ENCODE data around the gene GATA1. TPM values are rescaled to one million over a fixed set of nuclear protein-coding genes. Genes with fewer than 3 reads are reported as not detected.

Gene GATA1
- total and polyA plus RNA-seq, 8 donors = 0.37 to 9.4 TPM; not detected in 6

DNA sequence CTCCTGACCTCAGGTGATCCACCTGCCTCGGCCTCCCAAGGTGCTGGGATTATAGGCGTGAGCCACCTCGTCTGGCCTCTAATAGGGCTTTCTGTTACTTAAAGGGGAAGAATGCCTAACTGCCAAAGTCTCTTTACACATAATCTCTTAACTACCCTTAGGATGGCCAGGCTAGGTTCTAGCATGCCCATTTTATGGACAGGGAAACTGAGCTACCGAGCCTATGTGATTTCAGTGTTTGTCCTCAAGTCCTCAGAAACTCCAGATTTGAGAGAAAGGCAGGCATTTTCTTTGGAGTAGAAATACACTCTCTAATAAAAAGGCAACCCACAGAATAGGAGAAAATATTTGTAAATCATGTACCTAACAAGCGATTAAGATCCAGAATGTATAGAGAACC, 37.2 kb upstream of the GATA1 start:
- TF ChIP-seq POLR2A (IDR thresholded peaks at IDR 0.05) = no peak
- TF ChIP-seq EP300 (IDR thresholded peaks at IDR 0.05) = no peak
- TF ChIP-seq, protein P1, sequence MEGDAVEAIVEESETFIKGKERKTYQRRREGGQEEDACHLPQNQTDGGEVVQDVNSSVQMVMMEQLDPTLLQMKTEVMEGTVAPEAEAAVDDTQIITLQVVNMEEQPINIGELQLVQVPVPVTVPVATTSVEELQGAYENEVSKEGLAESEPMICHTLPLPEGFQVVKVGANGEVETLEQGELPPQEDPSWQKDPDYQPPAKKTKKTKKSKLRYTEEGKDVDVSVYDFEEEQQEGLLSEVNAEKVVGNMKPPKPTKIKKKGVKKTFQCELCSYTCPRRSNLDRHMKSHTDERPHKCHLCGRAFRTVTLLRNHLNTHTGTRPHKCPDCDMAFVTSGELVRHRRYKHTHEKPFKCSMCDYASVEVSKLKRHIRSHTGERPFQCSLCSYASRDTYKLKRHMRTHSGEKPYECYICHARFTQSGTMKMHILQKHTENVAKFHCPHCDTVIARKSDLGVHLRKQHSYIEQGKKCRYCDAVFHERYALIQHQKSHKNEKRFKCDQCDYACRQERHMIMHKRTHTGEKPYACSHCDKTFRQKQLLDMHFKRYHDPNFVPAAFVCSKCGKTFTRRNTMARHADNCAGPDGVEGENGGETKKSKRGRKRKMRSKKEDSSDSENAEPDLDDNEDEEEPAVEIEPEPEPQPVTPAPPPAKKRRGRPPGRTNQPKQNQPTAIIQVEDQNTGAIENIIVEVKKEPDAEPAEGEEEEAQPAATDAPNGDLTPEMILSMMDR (IDR thresholded peaks at IDR 0.05) = no peak
- TF ChIP-seq POLR2AphosphoS5 (IDR thresholded peaks at IDR 0.05) = no peak

DNA sequence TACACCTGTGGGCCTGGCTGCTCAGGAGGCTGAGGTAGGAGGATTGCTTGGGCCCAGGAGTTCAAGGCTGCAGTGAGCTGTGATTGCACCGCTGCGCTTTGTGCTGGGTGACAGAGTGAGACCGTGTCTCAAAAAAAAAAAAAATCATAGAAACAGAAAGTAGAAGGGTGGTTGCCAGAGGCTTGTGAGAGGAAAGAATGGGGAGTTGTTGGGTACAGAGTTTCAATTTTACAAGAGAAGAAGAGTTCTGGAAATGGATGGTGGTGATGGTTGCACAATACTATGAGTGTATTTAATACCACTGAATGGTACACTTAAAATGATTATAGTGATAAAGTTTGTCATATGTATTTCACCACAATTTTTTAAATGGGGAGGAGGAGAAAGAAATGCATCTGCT, 35.0 kb upstream of the GATA1 start:
- Histone ChIP-seq H3K27me3 (peaks cover 0 to 5% (median 0%) of the 10 kb centered on the region in 3 donors), H3K27ac (no peak overlapping the region), H3K9me3 (no peaks in the 10 kb centered on the region), H3K4me3 (no peak overlapping the region), H3K4me1 (no peaks in the 10 kb centered on the region), H3K36me3 (no peaks in the 10 kb centered on the region)
- intact Hi-C loops (cut with DNase I; ENCODE audit: low total_unique reads) = no loop called here
- TF ChIP-seq, protein P1 (IDR thresholded peaks at IDR 0.05) = no peak
- TF ChIP-seq EP300 (IDR thresholded peaks at IDR 0.05) (no peak), POLR2AphosphoS5 (IDR thresholded peaks at IDR 0.05) (no peak)
- WGBS, 5 donors = 69 to 86% (median 81%) methylated on average over 3 of the region's 3 CpGs
- no peak for DNase-seq

More for the DNA sequence above, 37.2 kb upstream of the GATA1 start:
- no peaks in the 10 kb centered on the region for H3K27me3 ChIP-seq
- DNase-seq = no peak
- no peaks in the 10 kb centered on the region for H3K4me1 ChIP-seq
- H3K9me3 ChIP-seq = no peaks in the 10 kb centered on the region
- intact Hi-C loops (cut with DNase I; ENCODE audit: low total_unique reads) = no loop called here
- H3K4me3 ChIP-seq = no peak overlapping the region
- no peaks in the 10 kb centered on the region for H3K36me3 ChIP-seq
- 78 to 87% (median 79%) methylated on average over 5 of the region's 5 CpGs for WGBS, 5 donors
- no peak overlapping the region for H3K27ac ChIP-seq

DNA sequence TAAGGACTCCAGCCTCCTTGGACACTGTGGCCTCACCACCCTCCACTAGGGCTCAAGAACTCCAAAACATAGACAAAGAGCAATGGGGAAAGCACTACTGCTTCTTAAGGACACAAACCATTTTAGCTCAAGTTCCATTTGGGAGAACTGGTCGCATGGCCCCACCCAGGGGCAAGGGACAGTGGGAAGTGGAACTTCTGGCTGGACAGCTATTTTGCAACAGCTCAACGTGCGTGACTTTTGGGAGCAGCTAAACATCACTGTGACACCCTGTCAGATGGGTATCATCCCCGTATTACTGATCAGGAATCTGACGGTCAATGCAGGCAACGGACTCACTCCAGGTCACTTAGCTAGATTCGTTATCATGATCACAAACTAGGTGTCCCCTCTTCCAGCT, 33.9 kb upstream of the GATA1 start:
- Histone ChIP-seq H3K27ac (no peak overlapping the region), H3K9me3 (no peaks in the 10 kb centered on the region), H3K36me3 (no peaks in the 10 kb centered on the region), H3K27me3 (peaks cover 0 to 5% (median 0%) of the 10 kb centered on the region in 3 donors), H3K4me1 (no peaks in the 10 kb centered on the region), H3K4me3 (no peak overlapping the region)
- no peak for DNase-seq
- TF ChIP-seq EP300 (IDR thresholded peaks at IDR 0.05) (no peak), POLR2A (IDR thresholded peaks at IDR 0.05) (no peak), POLR2AphosphoS5 (IDR thresholded peaks at IDR 0.05) (no peak)
- TF ChIP-seq, protein P1 (IDR thresholded peaks at IDR 0.05) = no peak
- WGBS, 5 donors = 52 to 66% (median 62%) methylated on average over 6 to 7 of the region's 7 CpGs
- intact Hi-C loops (cut with DNase I; ENCODE audit: low total_unique reads) = no loop called here

DNA sequence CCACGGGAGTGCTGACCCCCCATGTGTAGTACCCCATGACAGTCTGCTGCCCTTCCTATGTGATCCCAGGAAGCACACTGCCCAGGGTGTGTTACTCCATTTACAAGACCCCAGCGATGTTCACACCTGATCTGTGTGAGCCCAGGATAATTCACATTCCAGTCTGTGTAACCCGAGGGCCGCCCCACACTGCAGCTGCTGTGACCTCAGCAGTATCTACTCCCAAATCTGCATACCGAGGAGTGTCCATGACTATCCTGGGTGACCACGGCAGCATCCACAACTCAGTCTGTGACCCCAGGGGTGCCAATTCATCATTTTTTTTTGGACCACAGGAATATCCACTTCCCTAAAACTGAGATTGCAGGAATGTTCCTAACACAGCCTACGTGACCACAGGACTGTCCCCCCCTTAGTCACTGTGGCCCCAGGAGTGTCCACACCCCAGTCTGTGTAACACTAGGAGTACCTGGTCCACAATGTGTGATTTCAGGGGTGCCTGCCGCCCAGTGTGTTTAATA, 32.6 kb upstream of the GATA1 start:
- peaks cover 0 to 5% (median 0%) of the 10 kb centered on the region in 3 donors for H3K27me3 ChIP-seq
- no peaks in the 10 kb centered on the region for H3K9me3 ChIP-seq
- 40 to 80% (median 69%) methylated on average over 1 to 8 of the region's 8 CpGs for WGBS, 5 donors
- TF ChIP-seq, protein P1 (IDR thresholded peaks at IDR 0.05) = no peak
- TF ChIP-seq EP300 (IDR thresholded peaks at IDR 0.05) = no peak
- TF ChIP-seq POLR2AphosphoS5 (IDR thresholded peaks at IDR 0.05) = no peak
- no peak for TF ChIP-seq POLR2A (IDR thresholded peaks at IDR 0.05)
- intact Hi-C loops (cut with DNase I; ENCODE audit: low total_unique reads) = no loop called here
- H3K36me3 ChIP-seq = no peaks in the 10 kb centered on the region
- DNase-seq = no peak
- H3K27ac ChIP-seq = no peak overlapping the region
- no peak overlapping the region for H3K4me3 ChIP-seq
- no peaks in the 10 kb centered on the region for H3K4me1 ChIP-seq
